SK-N-DZ (cell line): ENCODE measurements around the gene PRR15. TPM values are rescaled to one million over a fixed set of nuclear protein-coding genes. Genes with fewer than 3 reads are reported as not detected.
"Not testable (repeated sequence)": the region's sequence is repeated elsewhere in the genome, so short reads cannot be mapped to it uniquely, and the experiment has no call there.

Experiments used
- DNase-seq: peaks from one replicate; pipeline ENCODE4 v3.0.0-alpha.2; 2015; ENCODE audit warnings: low spot score
- polyA plus RNA-seq, 2 experiments: library from polyadenylated mRNA; depleted of rRNA; stranded (reverse); fragments of >200 nt; gene quantifications; 2 replicates each; pipeline ENCODE4 v1.2.3, GENCODE V29; 2014

PRR15 gene
- polyA plus RNA-seq (2014; cell fraction: cytosol; rRNA removed), result 0.07 and 0.20 TPM in 2 replicates
- polyA plus RNA-seq (2014; cell fraction: nucleus; rRNA removed), result 0.54 and 0.56 TPM in 2 replicates

- DNase-seq, result peak; percentile 52
Observed at GRCh38 chr7:29563590-29564495, at the start of gene PRR15. PRR15 (plus strand) TSS chr7:29563835; CDS start chr7:29566330, 2,495 bp downstream.

GRCh38 chr7:29516491-29516890, 47.1 kb upstream of the PRR15 start:
- DNase-seq, result no peak

- no peak for DNase-seq
Observed at GRCh38 chr7:29518616-29519015, 45.0 kb upstream of the PRR15 start.

- DNase-seq, result no peak
Observed at GRCh38 chr7:29523728-29524127, 39.9 kb upstream of the PRR15 start.

GRCh38 chr7:29527505-29528108, 36.0 kb upstream of the PRR15 start:
- DNase-seq, result no peak

GRCh38 chr7:29528526-29528925, 35.1 kb upstream of the PRR15 start:
- not testable (repeated sequence) for DNase-seq

- no peak for DNase-seq
Observed at GRCh38 chr7:29538389-29538788, 25.2 kb upstream of the PRR15 start.

- no peak for DNase-seq
Observed at GRCh38 chr7:29539471-29539870, 24.2 kb upstream of the PRR15 start.

- no peak for DNase-seq
Observed at GRCh38 chr7:29547421-29547820, 16.2 kb upstream of the PRR15 start.

- DNase-seq, result no peak
Observed at GRCh38 chr7:29548823-29549222, 14.8 kb upstream of the PRR15 start.

GRCh38 chr7:29552392-29552791, 11.2 kb upstream of the PRR15 start:
- DNase-seq, result no peak

- DNase-seq, result no peak
Observed at GRCh38 chr7:29555061-29555460, 8.6 kb upstream of the PRR15 start.

- DNase-seq, result no peak
Observed at GRCh38 chr7:29556405-29557195, 7.0 kb upstream of the PRR15 start.

GRCh38 chr7:29557954-29558353, 5.7 kb upstream of the PRR15 start:
- no peak for DNase-seq

- DNase-seq, result no peak
Observed at GRCh38 chr7:29561271-29561670, 2.4 kb upstream of the PRR15 start.

GRCh38 chr7:29562307-29562706, 1.3 kb upstream of the PRR15 start:
- DNase-seq, result no peak

GRCh38 chr7:29564496-29565223, 1.0 kb downstream of the PRR15 start:
- DNase-seq, result peak; percentile 40

GRCh38 chr7:29565224-29565630, 1.6 kb downstream of the PRR15 start:
- DNase-seq, result no peak

GRCh38 chr7:29565634-29565981, 2.0 kb downstream of the PRR15 start:
- no peak for DNase-seq

GRCh38 chr7:29565982-29566746, 2.5 kb downstream of the PRR15 start:
- no peak for DNase-seq

GRCh38 chr7:29567174-29567573, 3.5 kb downstream of the PRR15 start:
- DNase-seq, result no peak
